Activated naive CD4-positive, alpha-beta T cell treated with anti-CD3 and anti-CD28 coated beads for 36 hours (primary cell): Measurements from ENCODE around the gene KYAT1. TPM values are rescaled to one million over a fixed set of nuclear protein-coding genes. Genes with fewer than 3 reads are reported as not detected.
"Not testable (repeated sequence)": the region's sequence is repeated elsewhere in the genome, so short reads cannot be mapped to it uniquely, and the experiment has no call there.

ENCODE experiments used
- CTCF ChIA-PET: fragments of 350-600 bp; sonication (Branson Sonifier 250); formaldehyde crosslinking; loops from one replicate; lab custom pipeline; 2021; ENCODE audit warnings: antibody characterized with exemption; lab: Charles Lee
- DNase-seq: peaks from one replicate; pipeline ENCODE4 v3.0.0-alpha.2; 2020
- H3K27ac Mint-ChIP-seq: one replicate; pipeline ENCODE4 v1.8.0; 2021; ENCODE audit warnings: mild to moderate bottlenecking, mixed read lengths
- H3K27me3 Mint-ChIP-seq: one replicate; pipeline ENCODE4 v1.8.0; 2021; ENCODE audit warnings: low read depth, mixed read lengths
- H3K36me3 Mint-ChIP-seq: one replicate; pipeline ENCODE4 v1.8.0; 2021; ENCODE audit warnings: low read depth, mixed read lengths
- H3K4me1 Mint-ChIP-seq: one replicate; pipeline ENCODE4 v1.8.0; 2021; ENCODE audit warnings: low read depth, mixed read lengths
- H3K4me3 Mint-ChIP-seq: one replicate; pipeline ENCODE4 v1.8.0; 2021; ENCODE audit warnings: mild to moderate bottlenecking, moderate library complexity, mixed read lengths
- H3K9me3 Mint-ChIP-seq: one replicate; pipeline ENCODE4 v1.8.0; 2021; ENCODE audit warnings: mixed read lengths
- intact Hi-C: fragments of 100-400 bp; cut with micrococcal nuclease; formaldehyde crosslinking; loops from one replicate; pipeline ENCODE4 v1.15.1; 2023
- total RNA-seq, 2 experiments: library from RNA; stranded (reverse); gene quantifications; one replicate each; pipeline ENCODE4 v1.2.3, GENCODE V29; 2021

Gene KYAT1
- total RNA-seq, 2 experiments from 2014 or later: 29.6 to 33.6 TPM

DNA sequence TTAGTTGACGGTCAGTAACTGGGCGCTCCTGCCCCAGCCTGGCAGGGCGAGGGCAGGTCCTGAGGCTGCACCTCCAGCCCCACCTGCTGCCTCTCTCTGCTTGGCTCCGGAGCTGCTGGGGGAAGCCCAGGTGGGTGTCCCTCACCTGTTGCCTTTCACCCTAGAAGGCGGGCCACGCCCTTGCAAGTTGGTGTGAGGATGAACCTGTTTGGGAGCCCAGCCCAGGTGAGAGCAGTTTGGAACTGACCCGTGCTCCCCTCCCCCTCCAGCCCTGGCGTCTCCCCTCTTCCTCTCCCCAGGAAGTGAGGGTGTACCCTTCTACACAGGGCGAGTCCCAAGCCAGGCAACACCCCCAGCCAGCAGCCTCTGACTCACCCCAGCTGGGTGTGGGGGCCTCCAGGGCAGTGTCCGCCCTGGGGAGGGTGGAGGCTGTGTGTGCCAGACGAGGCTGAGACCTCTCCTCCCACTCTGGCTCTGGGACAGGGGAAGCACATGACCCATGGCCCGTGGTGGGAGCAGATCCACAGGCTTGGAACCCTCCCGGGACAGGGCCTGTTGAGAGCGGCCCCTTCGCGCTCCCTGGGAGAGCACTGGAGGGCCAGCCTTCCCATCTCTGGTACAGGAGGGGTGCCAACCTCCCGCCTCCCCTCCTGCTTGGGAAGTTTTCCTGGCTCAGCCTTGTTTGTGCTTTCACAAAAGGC is 10.6 kb upstream of the KYAT1 start:
- intact Hi-C loops: no loop called here

DNA sequence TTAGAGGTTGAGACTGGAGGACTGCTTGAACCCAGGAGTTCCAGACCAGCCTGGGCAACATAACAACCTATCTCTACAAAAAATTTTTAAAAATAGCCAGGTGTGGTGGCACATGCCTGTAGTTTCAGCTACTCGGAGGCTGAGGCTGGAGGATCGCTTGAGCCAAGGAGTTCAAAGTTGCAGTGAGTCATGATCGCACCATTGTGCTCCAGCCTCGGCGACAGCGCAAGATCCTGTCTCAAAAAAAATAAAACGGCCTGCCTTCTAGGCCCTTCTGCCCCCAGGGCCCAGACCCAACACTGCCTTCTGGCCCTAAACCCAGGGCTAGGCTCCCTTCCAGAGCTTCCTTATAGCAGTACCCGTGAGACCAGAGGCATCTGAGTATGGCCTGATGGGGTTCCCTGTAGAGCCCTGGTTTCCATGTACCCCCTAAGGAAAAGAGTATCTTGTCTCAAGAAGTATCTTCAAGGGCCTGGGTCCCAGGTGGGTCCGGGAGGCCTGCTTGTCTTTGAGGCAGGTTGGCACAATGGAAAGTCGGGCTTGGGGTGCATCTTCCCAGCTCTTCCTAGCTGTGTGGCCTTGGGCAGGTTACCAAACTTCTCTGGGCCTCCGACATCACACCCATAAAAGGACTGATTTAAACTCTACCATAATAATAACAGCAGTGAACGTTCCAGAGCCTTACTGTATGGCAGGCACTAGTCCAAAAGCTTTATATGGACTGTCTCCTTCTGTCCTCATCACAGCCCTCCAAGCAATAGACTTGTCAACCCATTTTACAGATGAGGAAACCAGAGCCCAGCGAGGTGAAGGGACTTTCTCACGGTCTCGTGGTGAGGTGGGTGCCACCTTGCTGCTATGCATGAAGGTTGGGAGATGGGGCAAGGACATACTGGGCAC is 9.8 kb upstream of the KYAT1 start:
- H3K27me3 Mint-ChIP-seq: no peaks in the 10 kb centered on the region
- no peak overlapping the region for H3K4me3 Mint-ChIP-seq
- peaks cover 5% of the 10 kb centered on the region for H3K36me3 Mint-ChIP-seq
- no peak overlapping the region for H3K27ac Mint-ChIP-seq
- CTCF ChIA-PET: interaction anchor here (0.6 to 0.8 kb wide), 2 partner anchors 37 to 280 kb away, joined by 3 to 5 read pairs; no protein-coding TSS in a partner anchor
- intact Hi-C loops: no loop called here
- no peak for DNase-seq
- H3K9me3 Mint-ChIP-seq: no peaks in the 10 kb centered on the region
- peaks cover 56% of the 10 kb centered on the region for H3K4me1 Mint-ChIP-seq

More for the DNA sequence above, 10.6 kb upstream of the KYAT1 start:
- Mint-ChIP-seq H3K36me3 (peaks cover 6% of the 10 kb centered on the region), H3K27me3 (no peaks in the 10 kb centered on the region), H3K27ac (no peak overlapping the region), H3K9me3 (no peaks in the 10 kb centered on the region), H3K4me3 (no peak overlapping the region), H3K4me1 (peaks cover 56% of the 10 kb centered on the region)
- DNase-seq: peak; percentile 51
- CTCF ChIA-PET: interaction anchor here (1.7 kb wide), 1 partner anchor 36 kb away, joined by 7 read pairs; no protein-coding TSS in a partner anchor

DNA sequence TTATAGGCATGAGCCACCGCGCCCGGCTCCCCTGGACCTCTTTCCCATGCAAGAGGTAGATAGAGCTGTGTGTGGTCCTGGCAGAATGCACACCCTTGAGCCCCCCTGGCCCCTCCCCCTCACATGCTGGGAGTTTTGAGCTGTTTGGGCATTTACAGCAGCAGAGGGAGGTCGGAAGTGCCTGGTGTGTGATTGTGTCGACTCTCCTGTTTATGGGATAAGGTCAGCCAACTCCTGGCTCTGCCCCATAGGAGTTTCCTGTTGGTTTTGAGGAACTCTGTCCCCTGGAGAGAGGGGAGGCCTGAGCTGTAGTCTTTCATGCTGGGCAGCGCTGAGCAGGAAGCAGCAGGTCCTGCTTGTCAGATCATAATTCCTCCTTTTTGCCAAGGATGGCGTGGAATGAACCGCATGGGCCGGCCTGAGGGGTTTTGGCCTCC is 6.2 kb upstream of the KYAT1 start:
- intact Hi-C loops: no loop called here
- H3K36me3 Mint-ChIP-seq: peaks cover 4% of the 10 kb centered on the region
- H3K27me3 Mint-ChIP-seq: no peaks in the 10 kb centered on the region
- no peak overlapping the region for H3K27ac Mint-ChIP-seq
- DNase-seq: no peak
- H3K9me3 Mint-ChIP-seq: no peaks in the 10 kb centered on the region
- CTCF ChIA-PET: no interaction called here
- H3K4me3 Mint-ChIP-seq: no peak overlapping the region
- H3K4me1 Mint-ChIP-seq: peaks cover 60% of the 10 kb centered on the region

DNA sequence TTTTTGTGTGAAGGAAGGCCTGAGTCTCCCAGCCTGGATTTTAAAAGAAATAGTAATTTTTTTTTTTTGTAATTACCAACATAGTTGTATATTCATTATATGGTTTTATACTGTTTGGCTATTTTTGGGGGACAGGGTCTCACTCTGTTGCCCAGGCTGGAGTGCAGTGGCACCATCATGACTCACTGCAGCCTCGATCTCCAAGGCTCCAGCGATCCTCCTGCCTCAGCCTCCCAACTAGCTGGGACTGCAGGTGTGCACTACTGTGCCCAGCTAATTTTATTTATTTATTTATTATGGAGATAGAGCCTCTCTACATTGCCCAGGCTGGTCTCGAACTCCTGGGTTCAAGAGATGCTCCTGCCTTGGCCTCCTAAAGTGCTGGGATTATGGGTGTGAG is 5.3 kb upstream of the KYAT1 start:
- no peak for DNase-seq
- CTCF ChIA-PET: no interaction called here
- H3K9me3 Mint-ChIP-seq: no peaks in the 10 kb centered on the region
- peaks cover 54% of the 10 kb centered on the region for H3K4me1 Mint-ChIP-seq
- no peaks in the 10 kb centered on the region for H3K27me3 Mint-ChIP-seq
- intact Hi-C loops: no loop called here
- peaks cover 5% of the 10 kb centered on the region for H3K36me3 Mint-ChIP-seq
- no peak overlapping the region for H3K4me3 Mint-ChIP-seq
- H3K27ac Mint-ChIP-seq: no peak overlapping the region

DNA sequence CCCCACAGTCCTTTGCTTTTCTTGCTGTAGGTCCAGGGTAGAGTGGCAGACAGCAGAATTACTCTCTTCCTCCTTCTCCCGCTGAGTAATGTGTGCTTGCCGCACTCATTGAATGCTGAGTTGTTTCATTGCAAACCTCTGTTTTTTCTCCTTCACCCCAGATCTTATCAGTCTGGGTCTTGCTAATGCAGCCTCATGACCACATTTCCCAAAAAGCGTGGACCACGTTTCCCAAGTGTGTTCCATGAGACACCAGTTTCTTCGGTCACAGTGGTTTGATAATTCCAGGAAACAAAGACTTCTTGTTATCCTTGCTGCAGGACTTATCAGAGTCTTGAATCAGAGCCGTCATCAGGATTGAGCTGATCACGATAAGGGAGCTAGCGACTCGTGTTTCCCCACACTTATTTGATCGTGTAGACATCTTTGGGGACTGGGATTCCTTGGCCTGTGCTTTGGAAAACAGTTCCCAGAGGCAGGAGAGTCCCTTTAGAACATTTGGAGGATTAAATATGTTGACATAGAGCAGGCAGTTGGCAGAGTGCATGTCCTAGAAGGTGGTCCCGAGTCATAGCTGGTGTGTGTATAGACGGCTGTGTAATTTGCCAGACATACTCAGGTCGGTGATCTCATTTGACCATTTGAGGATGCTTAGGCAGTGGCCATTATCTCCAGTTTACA is 4.6 kb upstream of the KYAT1 start:
- CTCF ChIA-PET: no interaction called here
- Mint-ChIP-seq H3K27me3 (no peaks in the 10 kb centered on the region), H3K4me3 (no peak overlapping the region), H3K9me3 (no peaks in the 10 kb centered on the region), H3K4me1 (peaks cover 49% of the 10 kb centered on the region), H3K36me3 (peaks cover 5% of the 10 kb centered on the region), H3K27ac (peak overlapping the region; percentile 22)
- DNase-seq: no peak
- intact Hi-C loops: no loop called here

DNA sequence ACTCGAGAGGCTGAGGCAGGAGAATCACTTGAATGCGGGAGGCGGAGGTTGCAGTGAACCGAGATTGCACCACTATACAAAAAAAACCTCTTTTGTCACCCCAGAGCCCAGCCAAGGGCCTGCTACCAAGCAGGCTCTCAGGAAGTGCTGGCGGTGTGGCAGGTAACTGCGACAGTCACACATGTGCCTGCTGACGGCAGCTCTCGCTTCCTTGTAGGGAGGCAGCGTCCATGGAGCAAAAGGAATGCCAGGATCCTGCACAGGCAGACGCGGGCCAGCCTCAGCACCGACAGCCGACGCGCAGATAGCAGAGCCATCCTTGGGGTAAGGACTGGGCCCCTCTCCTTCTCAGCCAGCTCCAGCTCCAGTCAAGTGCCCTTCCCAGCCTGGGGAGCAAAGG is 4.0 kb upstream of the KYAT1 start:
- H3K4me3 Mint-ChIP-seq: no peak overlapping the region
- DNase-seq: no peak
- CTCF ChIA-PET: no interaction called here
- intact Hi-C loops: no loop called here
- H3K4me1 Mint-ChIP-seq: peaks cover 51% of the 10 kb centered on the region
- peaks cover 9% of the 10 kb centered on the region for H3K36me3 Mint-ChIP-seq
- peak overlapping the region; percentile 22 for H3K27ac Mint-ChIP-seq
- no peaks in the 10 kb centered on the region for H3K27me3 Mint-ChIP-seq
- H3K9me3 Mint-ChIP-seq: no peaks in the 10 kb centered on the region

DNA sequence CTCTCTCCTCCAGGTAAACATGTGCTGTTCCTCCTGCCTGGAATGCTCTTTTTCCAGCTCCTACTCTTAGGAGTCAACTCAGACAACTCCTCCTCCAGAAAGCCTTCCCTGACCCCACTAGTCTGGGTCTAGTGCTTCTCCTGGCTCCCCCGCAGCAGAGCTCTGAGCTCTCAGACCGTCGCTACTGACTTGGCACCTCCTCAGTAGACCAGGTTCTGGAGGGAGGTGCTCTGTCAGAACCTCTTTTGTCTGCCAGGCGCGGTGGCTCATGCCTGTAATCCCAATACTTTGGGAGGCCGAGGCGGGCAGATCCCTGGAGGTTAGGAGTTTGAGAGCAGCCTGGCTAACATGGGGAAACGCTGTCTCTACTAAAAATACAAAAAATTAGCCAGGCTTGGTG is 3.6 kb upstream of the KYAT1 start:
- H3K4me1 Mint-ChIP-seq: peaks cover 53% of the 10 kb centered on the region
- H3K27me3 Mint-ChIP-seq: no peaks in the 10 kb centered on the region
- intact Hi-C loops: no loop called here
- CTCF ChIA-PET: no interaction called here
- H3K9me3 Mint-ChIP-seq: no peaks in the 10 kb centered on the region
- no peak for DNase-seq
- peaks cover 10% of the 10 kb centered on the region for H3K36me3 Mint-ChIP-seq
- H3K4me3 Mint-ChIP-seq: no peak overlapping the region
- H3K27ac Mint-ChIP-seq: no peak overlapping the region

DNA sequence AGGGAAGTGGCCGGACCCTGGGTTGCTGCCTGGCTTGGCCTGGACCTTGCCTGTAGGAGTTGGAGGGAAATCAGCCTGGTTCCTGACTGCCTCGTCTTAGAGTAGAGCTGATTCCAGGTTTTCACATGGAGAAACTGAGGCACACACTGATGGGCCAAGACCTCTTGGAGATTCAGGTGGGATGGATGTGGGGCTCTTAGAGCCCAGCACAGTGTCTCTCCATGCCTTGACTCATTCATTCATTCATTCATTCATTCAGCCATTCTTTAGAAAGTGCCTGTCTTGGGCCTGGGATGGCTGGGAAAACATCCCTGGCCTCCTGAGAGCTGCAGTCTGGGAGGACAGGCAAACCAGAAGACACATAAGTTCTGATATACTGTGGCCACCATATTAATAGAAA is 2.4 kb upstream of the KYAT1 start:
- DNase-seq: no peak
- Mint-ChIP-seq H3K27me3 (no peaks in the 10 kb centered on the region), H3K36me3 (peaks cover 10% of the 10 kb centered on the region), H3K9me3 (no peaks in the 10 kb centered on the region), H3K4me1 (peaks cover 59% of the 10 kb centered on the region), H3K4me3 (peak overlapping the region; percentile 23), H3K27ac (peak overlapping the region; percentile 42)
- intact Hi-C loops: loop anchor here (5.0 kb wide), 1 partner anchor 143 kb away; the partner anchor contains the start of gene SH3GLB2
- CTCF ChIA-PET: no interaction called here

DNA sequence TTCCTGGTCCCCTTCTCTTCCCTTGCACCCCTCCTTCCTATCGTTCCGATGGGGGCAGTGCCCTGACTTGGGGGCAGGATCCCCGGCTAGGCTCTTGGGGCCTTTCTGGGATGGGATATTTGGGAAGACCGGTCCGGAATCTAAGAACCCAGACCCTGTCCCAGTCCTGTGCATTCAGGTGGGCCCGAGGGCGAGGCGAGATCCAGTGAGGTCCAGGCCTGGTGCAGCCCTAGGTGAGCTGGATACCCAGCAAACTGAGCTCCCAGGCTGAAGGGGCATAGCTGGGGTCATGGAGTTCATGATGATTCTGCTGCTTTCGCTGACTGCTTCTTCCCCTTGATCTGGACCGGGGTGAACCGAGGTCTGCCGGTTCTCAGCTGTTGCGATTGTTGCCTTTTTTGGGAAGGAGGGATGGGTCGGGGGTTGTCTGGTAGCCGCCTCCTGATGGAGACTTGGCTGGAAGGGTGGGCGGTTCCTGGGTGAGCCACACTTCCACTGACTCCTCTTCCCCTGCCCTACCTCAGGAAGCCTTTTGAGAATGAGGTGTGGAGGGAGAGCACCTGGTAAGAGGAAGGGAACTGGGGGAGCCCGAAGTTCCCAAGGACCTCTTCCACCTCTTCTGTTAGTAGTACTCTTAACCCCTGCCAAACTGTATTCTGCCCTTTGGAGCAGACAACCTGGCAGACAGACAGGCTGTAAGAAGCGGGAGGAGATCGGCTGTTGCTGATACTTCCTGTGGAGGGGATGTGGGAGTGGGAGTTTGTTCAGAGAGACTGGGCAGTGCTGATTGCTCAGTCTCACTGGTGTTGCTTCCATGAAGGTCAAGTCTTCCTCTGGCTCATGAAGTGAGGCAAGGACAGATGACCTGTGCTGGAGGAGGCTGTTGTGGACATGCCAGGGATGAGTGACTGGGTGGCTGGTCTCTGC is 1.2 kb upstream of the KYAT1 start:
- Mint-ChIP-seq H3K4me1 (peaks cover 51% of the 10 kb centered on the region), H3K4me3 (peak overlapping the region; percentile 96), H3K27ac (peak overlapping the region; percentile 94), H3K9me3 (no peaks in the 10 kb centered on the region), H3K27me3 (no peaks in the 10 kb centered on the region), H3K36me3 (peaks cover 10% of the 10 kb centered on the region)
- intact Hi-C loops: loop anchor here (1.0 to 5.0 kb wide), 4 partner anchors 19 to 194 kb away; partner anchors contain the start of genes SET and SH3GLB2
- CTCF ChIA-PET: interaction anchor here (4.2 kb wide), 1 partner anchor 45 kb away, joined by 27 read pairs; no protein-coding TSS in a partner anchor
- peak; percentile 35 for DNase-seq

DNA sequence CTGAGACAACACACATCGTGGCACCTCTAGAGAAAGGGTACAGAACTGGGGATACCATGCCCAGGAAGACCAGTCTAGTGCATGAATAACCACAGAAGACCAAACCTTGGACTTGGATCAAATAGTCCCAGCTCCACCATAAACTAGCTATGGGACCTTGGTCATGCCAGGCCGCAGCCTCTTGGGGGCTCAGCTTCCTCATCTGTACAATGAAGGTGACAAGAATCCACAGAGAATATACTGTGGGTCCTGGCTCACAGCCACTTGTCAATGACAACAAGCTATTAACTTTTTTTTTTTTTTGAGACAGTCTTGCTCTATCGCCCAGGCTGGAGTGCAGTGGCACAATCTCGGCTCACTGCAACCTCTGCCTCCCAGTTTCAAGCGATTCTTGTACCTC is 3.9 kb downstream of the KYAT1 start:
- DNase-seq: no peak
- Mint-ChIP-seq H3K36me3 (peaks cover 5% of the 10 kb centered on the region), H3K27me3 (no peaks in the 10 kb centered on the region), H3K4me3 (no peak overlapping the region), H3K9me3 (no peaks in the 10 kb centered on the region), H3K27ac (no peak overlapping the region), H3K4me1 (peaks cover 25% of the 10 kb centered on the region)
- intact Hi-C loops: no loop called here
- CTCF ChIA-PET: interaction anchor here (0.9 to 2.3 kb wide), 10 partner anchors 10 to 253 kb away, joined by 3 to 20 read pairs (median 6); partner anchors contain the start of genes ENDOG and ZDHHC12

DNA sequence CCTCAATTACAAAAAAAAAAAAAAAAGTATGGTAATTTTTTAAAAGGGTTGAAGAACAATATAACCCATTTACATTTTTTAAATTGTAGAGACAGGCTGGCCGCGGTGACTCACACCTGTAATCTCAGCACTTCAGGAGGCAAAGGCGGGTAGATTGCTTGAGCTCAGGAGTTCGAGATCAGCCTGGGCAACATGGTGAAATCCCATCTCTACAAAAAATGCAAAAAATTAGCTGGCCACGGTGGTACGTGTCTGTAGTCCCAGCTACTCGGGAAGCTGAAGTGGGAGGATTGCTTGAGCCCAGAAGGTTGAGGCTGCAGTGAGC is 10.8 kb downstream of the KYAT1 start:
- H3K9me3 Mint-ChIP-seq, H3K4me1 Mint-ChIP-seq, H3K27me3 Mint-ChIP-seq, H3K27ac Mint-ChIP-seq, H3K36me3 Mint-ChIP-seq, H3K4me3 Mint-ChIP-seq, intact Hi-C loops, DNase-seq: not testable (repeated sequence)
- CTCF ChIA-PET: interaction anchor here (1.0 to 2.4 kb wide), 2 partner anchors 55 to 57 kb away, joined by 3 to 13 read pairs; no protein-coding TSS in a partner anchor
